CMK (cell line): Measurements from ENCODE around the gene TESMIN.

ENCODE experiments used
- DNase-seq: peaks from one replicate; pipeline ENCODE4 v3.0.0-alpha.2; 2010; ENCODE audit warnings: low read depth

Gene TESMIN

GRCh38 chr11:68761801-68762200 is 10.5 kb upstream of the TESMIN start:
- DNase-seq = no peak

GRCh38 chr11:68759991-68760390 is 8.7 kb upstream of the TESMIN start:
- no peak for DNase-seq

GRCh38 chr11:68757711-68758110 is 6.4 kb upstream of the TESMIN start:
- DNase-seq = no peak

- DNase-seq = no peak
Measured at GRCh38 chr11:68756171-68756766, 4.9 kb upstream of the TESMIN start.

GRCh38 chr11:68753300-68753699 is 2.0 kb upstream of the TESMIN start:
- no peak for DNase-seq

GRCh38 chr11:68751004-68751325 is 355 bp downstream of the TESMIN start:
- no peak for DNase-seq

GRCh38 chr11:68750195-68751003 is 921 bp downstream of the TESMIN start:
- no peak for DNase-seq

- DNase-seq = no peak
Measured at GRCh38 chr11:68749229-68750123, 1.8 kb downstream of the TESMIN start.

GRCh38 chr11:68748061-68748460 is 3.3 kb downstream of the TESMIN start:
- no peak for DNase-seq

GRCh38 chr11:68743539-68743938 is 7.8 kb downstream of the TESMIN start:
- no peak for DNase-seq

- no peak for DNase-seq
Measured at GRCh38 chr11:68741463-68741862, 9.9 kb downstream of the TESMIN start.

GRCh38 chr11:68735646-68736045 is 15.7 kb downstream of the TESMIN start:
- no peak for DNase-seq

- no peak for DNase-seq
Measured at GRCh38 chr11:68735125-68735524, 16.2 kb downstream of the TESMIN start.

- DNase-seq = no peak
Measured at GRCh38 chr11:68734111-68734510, 17.2 kb downstream of the TESMIN start.

GRCh38 chr11:68727783-68728182 is 23.5 kb downstream of the TESMIN start:
- DNase-seq = no peak

GRCh38 chr11:68724293-68724692 is 27.0 kb downstream of the TESMIN start:
- DNase-seq = peak; percentile 57

GRCh38 chr11:68722143-68722542 is 29.2 kb downstream of the TESMIN start:
- no peak for DNase-seq

- no peak for DNase-seq
Measured at GRCh38 chr11:68721075-68721474, 30.2 kb downstream of the TESMIN start.

- no peak for DNase-seq
Measured at GRCh38 chr11:68715456-68716122, 35.7 kb downstream of the TESMIN start.

GRCh38 chr11:68714060-68714856 is 37.1 kb downstream of the TESMIN start:
- no peak for DNase-seq

- DNase-seq = no peak
Measured at GRCh38 chr11:68711114-68711513, 40.2 kb downstream of the TESMIN start.
